22Rv1 (cell line): ENCODE results near the gene DYRK1A.
A peak's percentile ranks its signal among the peaks of the same experiment; 100 is the strongest.

Experiments used
- H3K27ac ChIP-seq: fragments of 450-650 bp; 2 replicates; pipeline ENCODE4 v1.5.1; 2017
- CTCF ChIP-seq: fragments of 450-650 bp; IDR thresholded peaks from 2 replicates; pipeline ENCODE4 v1.5.1; 2017; ENCODE audit warnings: mild to moderate bottlenecking
- ZFX ChIP-seq: fragments of 450-650 bp; IDR thresholded peaks from 2 replicates; pipeline ENCODE4 v1.6.1; 2017; ENCODE audit warnings: antibody characterized with exemption, borderline replicate concordance

DYRK1A gene

GRCh38 chr21:37350472-37350871 lies 16.1 kb upstream of the DYRK1A start:
- H3K27ac ChIP-seq: no peak overlapping the region
- no peak for TF ChIP-seq CTCF
- no peak for TF ChIP-seq ZFX

DNA sequence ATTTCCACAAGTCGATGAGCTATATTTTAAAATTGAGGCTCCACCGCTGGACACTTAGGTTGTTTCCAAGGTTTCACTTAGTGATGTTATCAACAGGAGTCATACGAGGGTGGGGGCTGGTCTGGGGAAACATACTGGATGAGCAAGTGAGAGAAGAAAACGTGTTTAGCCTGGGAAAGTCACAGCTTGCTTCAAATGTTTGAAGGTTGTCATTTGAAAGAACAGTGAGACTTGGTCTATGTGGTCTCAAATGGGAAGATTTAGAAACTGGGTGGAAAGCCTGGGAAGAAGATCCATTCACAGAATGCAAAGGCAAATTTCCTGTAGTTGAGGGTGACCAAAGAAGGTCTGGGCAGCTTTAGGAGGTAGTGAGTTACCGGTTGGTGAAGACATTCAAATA lies 9.9 kb upstream of the DYRK1A start:
- TF ChIP-seq ZFX (no peak), CTCF (no peak)
- no peak overlapping the region for H3K27ac ChIP-seq

DNA sequence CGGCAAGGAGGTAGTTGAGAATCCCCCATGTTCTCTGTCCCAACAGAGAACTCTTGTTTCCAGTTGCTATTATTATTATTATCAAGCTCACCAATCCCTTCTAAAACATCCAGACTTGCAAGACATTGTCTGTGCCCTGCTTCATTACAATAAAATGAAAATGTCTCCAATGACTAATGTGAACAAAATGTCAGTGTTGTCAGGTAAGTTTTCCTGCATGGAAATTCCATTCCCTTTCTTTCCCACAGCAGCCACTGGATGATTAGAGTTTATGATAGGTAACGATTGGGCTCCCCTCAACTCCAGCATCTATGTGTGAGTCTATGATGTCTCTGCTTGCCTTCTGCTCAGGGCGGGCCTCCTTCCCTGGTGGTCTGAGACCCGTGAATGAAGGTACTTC lies 8.9 kb upstream of the DYRK1A start:
- H3K27ac ChIP-seq: no peak overlapping the region
- TF ChIP-seq CTCF (no peak), ZFX (no peak)

- no peak overlapping the region for H3K27ac ChIP-seq
- TF ChIP-seq ZFX (no peak), CTCF (no peak)
These were observed 8.2 kb upstream of the DYRK1A start for GRCh38 chr21:37358397-37358796.

GRCh38 chr21:37363936-37364335 lies 2.6 kb upstream of the DYRK1A start:
- TF ChIP-seq ZFX: no peak
- no peak for TF ChIP-seq CTCF
- no peak overlapping the region for H3K27ac ChIP-seq

DNA sequence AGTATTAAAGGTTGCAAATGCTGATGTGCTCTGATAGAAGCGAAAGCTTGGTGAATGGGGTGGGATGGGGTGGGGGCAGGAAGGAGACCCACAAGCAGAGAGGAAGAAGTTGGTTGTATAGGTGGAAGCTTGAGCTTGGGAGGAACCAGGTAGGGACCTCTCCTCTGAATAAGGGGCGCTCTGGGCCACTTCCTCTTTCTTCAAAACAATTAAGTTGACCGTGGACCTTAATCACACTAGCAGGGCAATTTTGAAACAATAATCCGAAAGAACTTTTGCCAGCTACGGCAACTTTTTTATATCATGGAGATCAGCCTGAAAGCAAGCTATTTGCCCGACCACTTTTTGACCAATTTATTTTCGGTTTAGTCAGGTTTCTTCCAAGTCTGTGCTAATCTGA lies 1.9 kb upstream of the DYRK1A start:
- no peak overlapping the region for H3K27ac ChIP-seq
- TF ChIP-seq ZFX (no peak), CTCF (no peak)

- H3K27ac ChIP-seq: peak overlapping the region; percentile 99
- TF ChIP-seq ZFX (no peak), CTCF (no peak)
These were observed 774 bp upstream of the DYRK1A start for GRCh38 chr21:37365517-37366481.
